ENCODE measurements around the gene MRPL36. TPM values are rescaled to one million over a fixed set of nuclear protein-coding genes. Genes with fewer than 3 reads are reported as not detected.

Gene MRPL36
- total and polyA plus RNA-seq, 4 experiments from 2014 or later: 30.7 to 85.1 (median 54.7) TPM

DNA sequence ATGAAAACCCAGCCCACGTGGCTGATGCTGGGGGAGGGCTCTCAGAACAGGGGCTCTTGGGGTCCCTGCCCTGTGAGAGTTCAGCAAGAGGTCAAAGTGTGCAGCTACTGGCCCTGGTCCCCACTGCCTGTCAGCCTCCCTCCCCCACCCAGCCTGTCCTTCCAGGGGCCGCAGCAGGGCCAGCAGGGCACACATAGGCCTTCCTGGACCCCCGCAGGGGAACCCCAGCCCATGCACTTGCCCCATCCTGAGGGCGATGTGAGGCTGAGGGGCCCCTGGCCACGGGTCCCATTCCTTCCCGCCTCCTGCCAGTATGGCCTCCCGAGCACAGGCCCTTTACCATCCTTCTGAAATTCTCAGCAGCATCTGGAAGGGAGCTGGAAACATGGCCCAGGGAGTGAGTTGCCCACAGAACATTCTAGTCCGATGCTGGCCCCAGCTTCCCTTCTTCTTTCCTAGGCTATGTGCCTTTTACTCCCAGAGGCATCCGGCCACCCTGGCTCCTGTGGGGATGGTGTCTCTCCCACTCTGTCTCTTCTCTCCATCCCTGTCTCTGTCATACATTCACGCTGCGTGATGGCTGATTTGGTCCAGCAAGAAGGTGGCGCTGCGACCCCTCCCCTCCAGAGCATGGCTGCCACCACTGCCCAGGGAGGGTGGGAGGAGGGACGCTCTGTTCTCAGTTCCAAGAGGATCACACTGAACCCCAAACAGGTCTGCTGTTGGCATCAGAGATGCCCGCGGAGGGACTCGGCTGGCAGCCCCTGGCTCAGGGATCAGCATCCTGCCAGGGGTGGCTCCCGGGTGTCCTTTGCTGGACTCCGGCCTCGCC is 19.6 kb downstream of the MRPL36 start:
- intact Hi-C loops (cut with micrococcal nuclease): no loop called here
- Mint-ChIP-seq H3K4me3 (no peak overlapping the region), H3K36me3 (no peaks in the 10 kb centered on the region), H3K27ac (no peak overlapping the region), H3K27me3 (peaks cover 0 to 4% of the 10 kb centered on the region in 2 donors), H3K4me1 (peaks cover 0 to 1% (median under 1%) of the 10 kb centered on the region in 4 donors), H3K9me3 (no peaks in the 10 kb centered on the region)
- no peaks in the 10 kb centered on the region for H3K9me3 ChIP-seq (ENCODE audit: control insufficient read depth in 1 of 2, low read length in 2 of 2)
- no peak overlapping the region for H3K27ac ChIP-seq (ENCODE audit: low read depth, low read length)
- no peaks in the 10 kb centered on the region for H3K36me3 ChIP-seq (ENCODE audit: insufficient read depth, low read length)
- ChIA-PET CTCF (ENCODE audit: partially characterized antibody) (no interaction called here), POLR2A (ENCODE audit: partially characterized antibody) (no interaction called here)
- H3K27me3 ChIP-seq (ENCODE audit: insufficient read depth, low read length): no peaks in the 10 kb centered on the region
- DNase-seq: no peak
- H3K4me3 ChIP-seq (ENCODE audit: low read length in 2 of 2): no peak overlapping the region
- peaks cover 4% of the 10 kb centered on the region for H3K4me1 ChIP-seq (ENCODE audit: insufficient read depth, low read length)

DNA sequence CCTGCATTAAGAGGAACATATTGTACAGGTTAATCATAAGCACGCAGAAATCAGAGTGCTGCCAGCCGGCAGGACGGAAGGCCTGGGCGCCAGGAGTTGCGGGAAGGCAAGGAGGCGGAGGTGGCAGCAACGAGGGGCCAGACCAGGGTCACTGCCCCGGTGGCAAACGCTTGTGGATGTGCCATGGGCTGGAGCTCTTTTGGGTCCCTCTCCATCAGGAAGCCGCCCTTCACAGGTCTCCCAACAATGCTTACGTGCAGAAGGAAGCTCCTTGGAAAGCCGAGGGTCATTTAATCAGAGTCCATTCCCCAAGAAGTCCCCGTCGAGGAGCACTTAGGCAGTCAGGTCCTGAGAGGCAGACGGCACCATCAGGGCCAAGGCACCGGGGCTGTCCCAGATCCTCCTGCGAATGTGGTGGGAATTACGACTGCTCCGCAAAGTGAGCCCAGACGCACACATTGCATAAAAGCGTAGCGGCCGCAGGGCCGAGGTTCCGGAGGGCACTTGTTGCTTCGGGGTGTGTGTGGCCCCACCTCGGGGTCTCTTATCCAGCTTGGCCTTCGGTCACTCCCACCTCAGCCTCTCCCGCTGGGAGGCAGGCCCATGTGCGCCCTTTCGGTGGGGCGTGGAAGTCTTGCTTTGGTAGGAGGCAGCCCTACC is 20.5 kb downstream of the MRPL36 start:
- Mint-ChIP-seq H3K27me3 (peaks cover 0 to 2% of the 10 kb centered on the region in 2 donors), H3K9me3 (no peaks in the 10 kb centered on the region), H3K4me1 (peaks cover 0 to 1% (median under 1%) of the 10 kb centered on the region in 4 donors), H3K36me3 (no peaks in the 10 kb centered on the region), H3K27ac (no peak overlapping the region), H3K4me3 (no peak overlapping the region)
- Histone ChIP-seq H3K4me3 (ENCODE audit: low read length in 2 of 2) (no peak overlapping the region), H3K4me1 (ENCODE audit: insufficient read depth, low read length) (peaks cover 4% of the 10 kb centered on the region), H3K36me3 (ENCODE audit: insufficient read depth, low read length) (no peaks in the 10 kb centered on the region), H3K27me3 (ENCODE audit: insufficient read depth, low read length) (no peaks in the 10 kb centered on the region), H3K27ac (ENCODE audit: low read depth, low read length) (no peak overlapping the region), H3K9me3 (ENCODE audit: control insufficient read depth in 1 of 2, low read length in 2 of 2) (no peaks in the 10 kb centered on the region)
- CTCF ChIA-PET (ENCODE audit: partially characterized antibody): no interaction called here
- POLR2A ChIA-PET (ENCODE audit: partially characterized antibody): no interaction called here
- DNase-seq: no peak
- intact Hi-C loops (cut with micrococcal nuclease): no loop called here

DNA sequence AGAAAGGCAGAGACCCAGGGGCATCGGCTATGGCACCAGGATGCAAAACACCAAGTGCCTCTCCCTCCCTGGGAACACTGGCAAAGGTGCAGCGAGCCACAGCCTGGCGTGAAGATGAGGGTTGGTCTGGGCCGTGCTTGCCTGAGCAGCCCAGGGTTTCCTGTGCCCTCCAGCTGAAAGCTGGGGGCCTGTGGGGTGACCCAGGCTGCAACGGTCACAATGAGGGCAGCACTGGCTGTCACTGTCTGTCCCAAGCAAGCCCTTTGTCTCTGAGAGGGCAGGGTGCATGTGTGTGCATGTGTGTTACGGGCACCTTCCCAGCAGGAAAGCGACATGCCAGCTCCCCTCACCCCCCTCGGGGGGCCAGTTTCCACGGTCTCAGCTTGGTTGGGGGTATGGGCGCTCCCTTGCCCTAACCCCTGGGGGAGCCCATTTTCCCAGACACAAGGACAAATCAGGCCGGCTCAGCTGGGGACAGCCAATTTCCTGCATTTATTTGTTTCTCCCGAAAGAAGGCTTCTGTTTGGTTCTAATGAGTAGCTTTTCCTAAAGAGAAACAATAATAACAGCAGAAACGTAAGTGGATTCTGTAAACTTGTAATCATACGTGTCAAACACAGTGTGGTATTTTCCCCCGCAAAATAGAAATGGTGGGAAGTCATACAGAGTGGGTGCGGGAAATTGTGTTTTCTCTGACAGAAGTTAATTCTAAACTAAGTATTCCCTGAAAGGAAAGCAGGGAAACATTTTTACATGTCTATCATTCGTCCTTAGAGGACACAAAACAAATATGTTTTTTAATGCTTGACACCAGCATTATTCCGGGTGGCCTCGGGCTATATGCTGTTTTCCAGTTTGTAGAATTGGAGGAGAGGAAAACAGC is 21.3 kb downstream of the MRPL36 start:
- intact Hi-C loops (cut with micrococcal nuclease): no loop called here
- ChIA-PET POLR2A (ENCODE audit: partially characterized antibody) (no interaction called here), CTCF (ENCODE audit: partially characterized antibody) (no interaction called here)
- Histone ChIP-seq H3K4me3 (ENCODE audit: low read length in 2 of 2) (no peak overlapping the region), H3K27me3 (ENCODE audit: insufficient read depth, low read length) (no peaks in the 10 kb centered on the region), H3K27ac (ENCODE audit: low read depth, low read length) (no peak overlapping the region), H3K36me3 (ENCODE audit: insufficient read depth, low read length) (no peaks in the 10 kb centered on the region), H3K4me1 (ENCODE audit: insufficient read depth, low read length) (peaks cover 4% of the 10 kb centered on the region), H3K9me3 (ENCODE audit: control insufficient read depth in 1 of 2, low read length in 2 of 2) (no peaks in the 10 kb centered on the region)
- peaks cover 0 to 2% of the 10 kb centered on the region in 2 donors for H3K27me3 Mint-ChIP-seq
- H3K4me3 Mint-ChIP-seq: no peak overlapping the region
- H3K36me3 Mint-ChIP-seq: no peaks in the 10 kb centered on the region
- no peaks in the 10 kb centered on the region for H3K9me3 Mint-ChIP-seq
- no peak overlapping the region for H3K27ac Mint-ChIP-seq
- no peak for DNase-seq
- peaks cover 0 to 1% (median under 1%) of the 10 kb centered on the region in 4 donors for H3K4me1 Mint-ChIP-seq

DNA sequence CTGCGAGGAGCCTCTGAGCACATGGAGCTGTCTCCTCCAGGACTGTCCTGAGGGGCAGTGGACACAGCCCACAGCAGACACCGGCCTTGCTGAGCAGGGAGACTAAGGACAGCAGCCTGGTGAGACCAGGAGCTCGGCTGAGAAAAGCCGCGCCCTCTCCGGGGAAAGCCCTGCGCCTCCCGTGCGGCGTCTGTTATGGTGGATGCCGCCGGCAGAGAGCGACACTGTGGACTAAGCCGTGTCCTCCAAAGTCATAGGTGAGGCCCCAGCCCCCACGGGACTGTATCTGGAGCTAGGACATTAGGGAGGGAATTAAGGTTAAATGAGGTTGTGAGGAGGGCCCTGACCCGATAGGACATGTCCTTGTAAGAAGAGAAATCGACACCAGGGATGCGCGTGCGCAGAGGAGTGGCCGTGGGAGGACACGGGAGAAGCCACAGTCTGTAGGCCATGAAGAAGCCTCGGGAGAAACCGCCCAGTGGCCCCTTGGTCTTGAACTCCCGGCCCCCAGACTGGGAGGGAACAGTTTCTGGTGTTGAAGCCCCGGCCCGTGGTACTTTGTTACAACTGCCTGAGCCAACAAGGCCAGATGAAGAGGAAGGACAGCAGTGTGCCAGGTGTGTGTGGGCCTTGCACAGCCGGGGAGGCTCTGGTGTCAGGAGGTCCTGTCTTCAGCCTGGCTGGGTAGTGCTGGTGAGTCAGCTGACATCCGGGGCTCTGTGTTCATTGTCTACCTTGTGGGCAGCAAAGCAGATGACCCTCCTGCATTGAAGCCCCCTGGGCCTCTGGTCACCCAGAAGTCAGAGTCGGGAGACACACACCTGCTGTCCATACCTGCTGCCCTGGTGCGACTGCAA is 22.1 kb downstream of the MRPL36 start:
- H3K4me1 Mint-ChIP-seq: peaks cover 0 to 3% (median 0%) of the 10 kb centered on the region in 4 donors
- no peaks in the 10 kb centered on the region for H3K36me3 ChIP-seq (ENCODE audit: insufficient read depth, low read length)
- no peaks in the 10 kb centered on the region for H3K27me3 Mint-ChIP-seq
- no peak overlapping the region for H3K4me3 ChIP-seq (ENCODE audit: low read length in 2 of 2)
- no peaks in the 10 kb centered on the region for H3K36me3 Mint-ChIP-seq
- intact Hi-C loops (cut with micrococcal nuclease): no loop called here
- H3K9me3 Mint-ChIP-seq: peaks cover 0 to under 1% (median 0%) of the 10 kb centered on the region in 8 donors
- H3K9me3 ChIP-seq (ENCODE audit: control insufficient read depth in 1 of 2, low read length in 2 of 2): no peaks in the 10 kb centered on the region
- ChIA-PET CTCF (ENCODE audit: partially characterized antibody) (no interaction called here), POLR2A (ENCODE audit: partially characterized antibody) (interaction anchor here (1.8 kb wide), 1 partner anchor 22 kb away, joined by 6 read pairs; the partner anchor contains the start of gene MRPL36)
- DNase-seq: no peak
- H3K27ac ChIP-seq (ENCODE audit: low read depth, low read length): no peak overlapping the region
- no peaks in the 10 kb centered on the region for H3K4me1 ChIP-seq (ENCODE audit: insufficient read depth, low read length)
- H3K27ac Mint-ChIP-seq: no peak overlapping the region
- H3K27me3 ChIP-seq (ENCODE audit: insufficient read depth, low read length): no peaks in the 10 kb centered on the region
- no peak overlapping the region for H3K4me3 Mint-ChIP-seq

GRCh38 chr5:1776831-1777230 is 22.8 kb downstream of the MRPL36 start:
- intact Hi-C loops (cut with micrococcal nuclease): no loop called here
- peaks cover 0 to 1% (median 0%) of the 10 kb centered on the region in 8 donors for H3K9me3 Mint-ChIP-seq
- DNase-seq: no peak
- Histone ChIP-seq H3K4me1 (ENCODE audit: insufficient read depth, low read length) (no peaks in the 10 kb centered on the region), H3K4me3 (ENCODE audit: low read length in 2 of 2) (no peak overlapping the region), H3K36me3 (ENCODE audit: insufficient read depth, low read length) (no peaks in the 10 kb centered on the region), H3K9me3 (ENCODE audit: control insufficient read depth in 1 of 2, low read length in 2 of 2) (no peaks in the 10 kb centered on the region), H3K27me3 (ENCODE audit: insufficient read depth, low read length) (no peaks in the 10 kb centered on the region), H3K27ac (ENCODE audit: low read depth, low read length) (no peak overlapping the region)
- POLR2A ChIA-PET (ENCODE audit: partially characterized antibody): interaction anchor here (1.8 kb wide), 1 partner anchor 23 kb away, joined by 6 read pairs; the partner anchor contains the start of gene MRPL36
- peaks cover 0 to 3% (median 0%) of the 10 kb centered on the region in 4 donors for H3K4me1 Mint-ChIP-seq
- H3K27ac Mint-ChIP-seq: no peak overlapping the region
- no peak overlapping the region for H3K4me3 Mint-ChIP-seq
- no peaks in the 10 kb centered on the region for H3K36me3 Mint-ChIP-seq
- CTCF ChIA-PET (ENCODE audit: partially characterized antibody): interaction anchor here (1.6 kb wide), 1 partner anchor 13 kb away, joined by 4 read pairs; no protein-coding TSS in a partner anchor
- no peaks in the 10 kb centered on the region for H3K27me3 Mint-ChIP-seq

GRCh38 chr5:1772634-1773033 is 27.0 kb downstream of the MRPL36 start:
- Mint-ChIP-seq H3K36me3 (no peaks in the 10 kb centered on the region), H3K27me3 (peaks cover 0 to 2% of the 10 kb centered on the region in 2 donors), H3K27ac (no peak overlapping the region), H3K4me3 (no peak overlapping the region), H3K9me3 (peaks cover 0 to 1% (median 0%) of the 10 kb centered on the region in 8 donors), H3K4me1 (peaks cover 0 to 3% (median 0%) of the 10 kb centered on the region in 4 donors)
- no peak overlapping the region for H3K27ac ChIP-seq (ENCODE audit: low read depth, low read length)
- H3K9me3 ChIP-seq (ENCODE audit: control insufficient read depth in 1 of 2, low read length in 2 of 2): no peaks in the 10 kb centered on the region
- ChIA-PET POLR2A (ENCODE audit: partially characterized antibody) (interaction anchor here (1.0 kb wide), 1 partner anchor 28 kb away, joined by 5 read pairs; no protein-coding TSS in a partner anchor), CTCF (ENCODE audit: partially characterized antibody) (interaction anchor here (2.2 to 2.3 kb wide), 2 partner anchors 9 to 29 kb away, joined by 8 to 10 read pairs; partner anchors contain the start of gene NDUFS6)
- intact Hi-C loops (cut with micrococcal nuclease): loop anchor here (2.0 kb wide), 1 partner anchor 28 kb away; the partner anchor contains the start of gene NDUFS6
- no peak overlapping the region for H3K4me3 ChIP-seq (ENCODE audit: low read length in 2 of 2)
- DNase-seq: no peak
- no peaks in the 10 kb centered on the region for H3K4me1 ChIP-seq (ENCODE audit: insufficient read depth, low read length)
- no peaks in the 10 kb centered on the region for H3K36me3 ChIP-seq (ENCODE audit: insufficient read depth, low read length)
- no peaks in the 10 kb centered on the region for H3K27me3 ChIP-seq (ENCODE audit: insufficient read depth, low read length)
